SK-MEL-5 (cell line): ENCODE measurements around the gene FOXP2. TPM values are rescaled to one million over a fixed set of nuclear protein-coding genes. Genes with fewer than 3 reads are reported as not detected.
"Not testable (repeated sequence)": the region's sequence is repeated elsewhere in the genome, so short reads cannot be mapped to it uniquely, and the experiment has no call there.

ENCODE experiments used
- DNase-seq: peaks from one replicate; pipeline ENCODE4 v3.0.0-alpha.2; 2016; ENCODE audit warnings: low read depth, low spot score
- in situ Hi-C: cut with HindIII; loops from 2 replicates; pipeline ENCODE4 v1.10.0; 2016; ENCODE audit warnings: low sequenced_read_pairs, high pct_unique_total_duplicates, low pct_unique_long_range_greater_than_20kb
- polyA plus RNA-seq, 2 experiments: library from polyadenylated mRNA; depleted of rRNA; stranded (reverse); fragments of >200 nt; gene quantifications; 2 replicates each; pipeline ENCODE4 v1.2.3, GENCODE V29; 2015
- total RNA-seq: library from RNA; depleted of rRNA; stranded (reverse); fragments of >200 nt; shearing (Covaris generic); gene quantifications from 2 replicates; pipeline ENCODE4 v1.2.3, GENCODE V29; 2014; rRNA removed

Gene FOXP2
- total RNA-seq, result 0.05 and 0.37 TPM in 2 replicates
- 0.43 and 0.57 TPM in 2 replicates for polyA plus RNA-seq (2015; cell fraction: cytosol; rRNA removed)
- 0.35 and 3.1 TPM in 2 replicates for polyA plus RNA-seq (2015; cell fraction: nucleus; rRNA removed)

- in situ Hi-C loops, result no loop called here
- peak; percentile 53 for DNase-seq
Measured at GRCh38 chr7:114414156-114415063, at the start of gene FOXP2. FOXP2 (plus strand) TSS chr7:114414815; CDS start chr7:114426512, 11,697 bp downstream.

GRCh38 chr7:114365791-114366190, 48.8 kb upstream of the FOXP2 start:
- in situ Hi-C loops, result no loop called here
- DNase-seq, result no peak

GRCh38 chr7:114368492-114368891, 46.1 kb upstream of the FOXP2 start:
- in situ Hi-C loops, result no loop called here
- DNase-seq, result no peak

GRCh38 chr7:114369294-114369693, 45.3 kb upstream of the FOXP2 start:
- DNase-seq, result no peak
- in situ Hi-C loops, result no loop called here

- in situ Hi-C loops, result no loop called here
- no peak for DNase-seq
Measured at GRCh38 chr7:114372619-114373018, 42.0 kb upstream of the FOXP2 start.

GRCh38 chr7:114375907-114376306, 38.7 kb upstream of the FOXP2 start:
- in situ Hi-C loops, result no loop called here
- DNase-seq, result no peak

- in situ Hi-C loops, DNase-seq: not testable (repeated sequence)
Measured at GRCh38 chr7:114383946-114384345, 30.7 kb upstream of the FOXP2 start.

- in situ Hi-C loops, result not testable (repeated sequence)
Measured at GRCh38 chr7:114384346-114384745, 30.3 kb upstream of the FOXP2 start.

GRCh38 chr7:114388021-114388420, 26.6 kb upstream of the FOXP2 start:
- no peak for DNase-seq
- in situ Hi-C loops, result no loop called here

More at GRCh38 chr7:114384346-114384745, 30.3 kb upstream of the FOXP2 start:
- DNase-seq, result not testable (repeated sequence)

- no peak for DNase-seq
- in situ Hi-C loops, result no loop called here
Measured at GRCh38 chr7:114392686-114393085, 21.9 kb upstream of the FOXP2 start.

- in situ Hi-C loops, result no loop called here
- DNase-seq, result no peak
Measured at GRCh38 chr7:114402876-114403635, 11.6 kb upstream of the FOXP2 start.

- in situ Hi-C loops, result no loop called here
Measured at GRCh38 chr7:114405427-114405826, 9.2 kb upstream of the FOXP2 start.

GRCh38 chr7:114409750-114410149, 4.9 kb upstream of the FOXP2 start:
- in situ Hi-C loops, result no loop called here

More at GRCh38 chr7:114405427-114405826, 9.2 kb upstream of the FOXP2 start:
- DNase-seq, result peak; percentile 63

GRCh38 chr7:114412548-114412947, 2.1 kb upstream of the FOXP2 start:
- no peak for DNase-seq
- in situ Hi-C loops, result no loop called here

More at GRCh38 chr7:114409750-114410149, 4.9 kb upstream of the FOXP2 start:
- DNase-seq, result no peak

- in situ Hi-C loops, result no loop called here
- no peak for DNase-seq
Measured at GRCh38 chr7:114413761-114414155, 857 bp upstream of the FOXP2 start.

GRCh38 chr7:114415064-114415989, 712 bp downstream of the FOXP2 start:
- in situ Hi-C loops, result no loop called here
- DNase-seq, result peak; percentile 40
